Activated naive CD4-positive, alpha-beta T cell treated with anti-CD3 and anti-CD28 coated beads, Interleukin-2, amount 50 U/mL, for 24 hours (primary cell): ENCODE measurements around the gene RAPGEF3.
A peak's percentile ranks its signal among the peaks of the same experiment; 100 is the strongest.

ENCODE experiments used
- H3K27ac Mint-ChIP-seq: one replicate; pipeline ENCODE4 v1.8.0; 2021; ENCODE audit warnings: mild to moderate bottlenecking, mixed read lengths
- H3K27me3 Mint-ChIP-seq: one replicate; pipeline ENCODE4 v1.8.0; 2021; ENCODE audit warnings: mixed read lengths
- H3K36me3 Mint-ChIP-seq: one replicate; pipeline ENCODE4 v1.8.0; 2021; ENCODE audit warnings: mixed read lengths
- H3K4me1 Mint-ChIP-seq: one replicate; pipeline ENCODE4 v1.8.0; 2021; ENCODE audit warnings: mixed read lengths
- H3K4me3 Mint-ChIP-seq: one replicate; pipeline ENCODE4 v1.8.0; 2021; ENCODE audit warnings: mild to moderate bottlenecking, mixed read lengths
- H3K9me3 Mint-ChIP-seq: one replicate; pipeline ENCODE4 v1.8.0; 2021; ENCODE audit warnings: mixed read lengths

The RAPGEF3 gene

GRCh38 chr12:47736216-47736615 lies 22.5 kb downstream of the RAPGEF3 start:
- no peaks in the 10 kb centered on the region for H3K27me3 Mint-ChIP-seq
- H3K4me3 Mint-ChIP-seq: no peak overlapping the region
- H3K9me3 Mint-ChIP-seq: no peaks in the 10 kb centered on the region
- no peaks in the 10 kb centered on the region for H3K36me3 Mint-ChIP-seq
- H3K27ac Mint-ChIP-seq: no peak overlapping the region
- peaks cover 12% of the 10 kb centered on the region for H3K4me1 Mint-ChIP-seq

GRCh38 chr12:47735649-47736048 lies 23.0 kb downstream of the RAPGEF3 start:
- Mint-ChIP-seq H3K4me1 (peaks cover 9% of the 10 kb centered on the region), H3K36me3 (no peaks in the 10 kb centered on the region), H3K27ac (no peak overlapping the region)

GRCh38 chr12:47734725-47735480 lies 23.8 kb downstream of the RAPGEF3 start:
- no peaks in the 10 kb centered on the region for H3K9me3 Mint-ChIP-seq
- no peaks in the 10 kb centered on the region for H3K36me3 Mint-ChIP-seq
- H3K4me1 Mint-ChIP-seq: peaks cover 6% of the 10 kb centered on the region
- no peaks in the 10 kb centered on the region for H3K27me3 Mint-ChIP-seq
- no peak overlapping the region for H3K4me3 Mint-ChIP-seq
- no peak overlapping the region for H3K27ac Mint-ChIP-seq

More at GRCh38 chr12:47735649-47736048, 23.0 kb downstream of the RAPGEF3 start:
- no peaks in the 10 kb centered on the region for H3K27me3 Mint-ChIP-seq
- H3K4me3 Mint-ChIP-seq: no peak overlapping the region
- H3K9me3 Mint-ChIP-seq: no peaks in the 10 kb centered on the region

- Mint-ChIP-seq H3K27ac (no peak overlapping the region), H3K36me3 (no peaks in the 10 kb centered on the region), H3K4me1 (no peaks in the 10 kb centered on the region), H3K27me3 (no peaks in the 10 kb centered on the region), H3K4me3 (no peak overlapping the region), H3K9me3 (no peaks in the 10 kb centered on the region)
These were observed 25.5 kb downstream of the RAPGEF3 start for GRCh38 chr12:47733142-47733541.

GRCh38 chr12:47732504-47732903 lies 26.2 kb downstream of the RAPGEF3 start:
- no peaks in the 10 kb centered on the region for H3K36me3 Mint-ChIP-seq
- H3K27me3 Mint-ChIP-seq: no peaks in the 10 kb centered on the region
- H3K4me1 Mint-ChIP-seq: no peaks in the 10 kb centered on the region
- no peaks in the 10 kb centered on the region for H3K9me3 Mint-ChIP-seq
- no peak overlapping the region for H3K27ac Mint-ChIP-seq
- H3K4me3 Mint-ChIP-seq: no peak overlapping the region

- no peaks in the 10 kb centered on the region for H3K36me3 Mint-ChIP-seq
- no peaks in the 10 kb centered on the region for H3K4me1 Mint-ChIP-seq
- H3K27ac Mint-ChIP-seq: no peak overlapping the region
- H3K4me3 Mint-ChIP-seq: no peak overlapping the region
- H3K27me3 Mint-ChIP-seq: no peaks in the 10 kb centered on the region
- no peaks in the 10 kb centered on the region for H3K9me3 Mint-ChIP-seq
These were observed 27.0 kb downstream of the RAPGEF3 start for GRCh38 chr12:47731723-47732122.

- no peaks in the 10 kb centered on the region for H3K9me3 Mint-ChIP-seq
- no peak overlapping the region for H3K4me3 Mint-ChIP-seq
- H3K27ac Mint-ChIP-seq: no peak overlapping the region
- H3K36me3 Mint-ChIP-seq: no peaks in the 10 kb centered on the region
- no peaks in the 10 kb centered on the region for H3K4me1 Mint-ChIP-seq
- H3K27me3 Mint-ChIP-seq: no peaks in the 10 kb centered on the region
These were observed 28.3 kb downstream of the RAPGEF3 start for GRCh38 chr12:47730341-47730744.

- Mint-ChIP-seq H3K9me3 (no peaks in the 10 kb centered on the region), H3K4me1 (no peaks in the 10 kb centered on the region), H3K4me3 (no peak overlapping the region), H3K27ac (no peak overlapping the region), H3K27me3 (no peaks in the 10 kb centered on the region), H3K36me3 (no peaks in the 10 kb centered on the region)
These were observed 29.4 kb downstream of the RAPGEF3 start for GRCh38 chr12:47729233-47729632.

- Mint-ChIP-seq H3K9me3 (no peaks in the 10 kb centered on the region), H3K36me3 (peaks cover 2% of the 10 kb centered on the region), H3K4me1 (peaks cover 10% of the 10 kb centered on the region), H3K27ac (no peak overlapping the region), H3K4me3 (no peak overlapping the region), H3K27me3 (no peaks in the 10 kb centered on the region)
These were observed 32.8 kb downstream of the RAPGEF3 start for GRCh38 chr12:47725893-47726292.

- H3K36me3 Mint-ChIP-seq: peaks cover 2% of the 10 kb centered on the region
- H3K27me3 Mint-ChIP-seq: no peaks in the 10 kb centered on the region
- no peak within 1 kb of the TSS for H3K27ac Mint-ChIP-seq
- H3K4me1 Mint-ChIP-seq: peaks cover 10% of the 10 kb centered on the region
- H3K9me3 Mint-ChIP-seq: no peaks in the 10 kb centered on the region
- no peak within 1 kb of the TSS for H3K4me3 Mint-ChIP-seq
These were observed 33.4 kb downstream of the RAPGEF3 start, which contains the start of gene ENDOU for GRCh38 chr12:47725091-47725772. ENDOU (minus strand) TSS chr12:47725490; CDS start chr12:47725413, 77 bp downstream.

GRCh38 chr12:47722941-47723631 lies 35.6 kb downstream of the RAPGEF3 start:
- H3K4me3 Mint-ChIP-seq: no peak overlapping the region
- no peaks in the 10 kb centered on the region for H3K27me3 Mint-ChIP-seq
- peak overlapping the region; percentile 43 for H3K27ac Mint-ChIP-seq
- peaks cover 12% of the 10 kb centered on the region for H3K4me1 Mint-ChIP-seq
- H3K9me3 Mint-ChIP-seq: no peaks in the 10 kb centered on the region
- H3K36me3 Mint-ChIP-seq: peaks cover 2% of the 10 kb centered on the region

- Mint-ChIP-seq H3K27ac (no peak overlapping the region), H3K9me3 (no peaks in the 10 kb centered on the region), H3K4me1 (peaks cover 20% of the 10 kb centered on the region), H3K36me3 (peaks cover 2% of the 10 kb centered on the region), H3K27me3 (no peaks in the 10 kb centered on the region), H3K4me3 (no peak overlapping the region)
These were observed 36.4 kb downstream of the RAPGEF3 start for GRCh38 chr12:47722136-47722834.

- no peaks in the 10 kb centered on the region for H3K27me3 Mint-ChIP-seq
- peaks cover 2% of the 10 kb centered on the region for H3K36me3 Mint-ChIP-seq
- H3K27ac Mint-ChIP-seq: peak overlapping the region; percentile 1
- peaks cover 28% of the 10 kb centered on the region for H3K4me1 Mint-ChIP-seq
- no peaks in the 10 kb centered on the region for H3K9me3 Mint-ChIP-seq
- H3K4me3 Mint-ChIP-seq: peak overlapping the region; percentile 45
These were observed 37.2 kb downstream of the RAPGEF3 start for GRCh38 chr12:47721431-47721973.

GRCh38 chr12:47718531-47718930 lies 40.1 kb downstream of the RAPGEF3 start:
- Mint-ChIP-seq H3K36me3 (peaks cover 2% of the 10 kb centered on the region), H3K4me3 (no peak overlapping the region), H3K9me3 (no peaks in the 10 kb centered on the region), H3K27me3 (no peaks in the 10 kb centered on the region), H3K4me1 (peaks cover 37% of the 10 kb centered on the region), H3K27ac (no peak overlapping the region)
